Measurements from ENCODE around the gene AGMAT.

The AGMAT gene, protein sequence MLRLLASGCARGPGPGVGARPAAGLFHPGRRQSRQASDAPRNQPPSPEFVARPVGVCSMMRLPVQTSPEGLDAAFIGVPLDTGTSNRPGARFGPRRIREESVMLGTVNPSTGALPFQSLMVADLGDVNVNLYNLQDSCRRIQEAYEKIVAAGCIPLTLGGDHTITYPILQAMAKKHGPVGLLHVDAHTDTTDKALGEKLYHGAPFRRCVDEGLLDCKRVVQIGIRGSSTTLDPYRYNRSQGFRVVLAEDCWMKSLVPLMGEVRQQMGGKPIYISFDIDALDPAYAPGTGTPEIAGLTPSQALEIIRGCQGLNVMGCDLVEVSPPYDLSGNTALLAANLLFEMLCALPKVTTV

DNA sequence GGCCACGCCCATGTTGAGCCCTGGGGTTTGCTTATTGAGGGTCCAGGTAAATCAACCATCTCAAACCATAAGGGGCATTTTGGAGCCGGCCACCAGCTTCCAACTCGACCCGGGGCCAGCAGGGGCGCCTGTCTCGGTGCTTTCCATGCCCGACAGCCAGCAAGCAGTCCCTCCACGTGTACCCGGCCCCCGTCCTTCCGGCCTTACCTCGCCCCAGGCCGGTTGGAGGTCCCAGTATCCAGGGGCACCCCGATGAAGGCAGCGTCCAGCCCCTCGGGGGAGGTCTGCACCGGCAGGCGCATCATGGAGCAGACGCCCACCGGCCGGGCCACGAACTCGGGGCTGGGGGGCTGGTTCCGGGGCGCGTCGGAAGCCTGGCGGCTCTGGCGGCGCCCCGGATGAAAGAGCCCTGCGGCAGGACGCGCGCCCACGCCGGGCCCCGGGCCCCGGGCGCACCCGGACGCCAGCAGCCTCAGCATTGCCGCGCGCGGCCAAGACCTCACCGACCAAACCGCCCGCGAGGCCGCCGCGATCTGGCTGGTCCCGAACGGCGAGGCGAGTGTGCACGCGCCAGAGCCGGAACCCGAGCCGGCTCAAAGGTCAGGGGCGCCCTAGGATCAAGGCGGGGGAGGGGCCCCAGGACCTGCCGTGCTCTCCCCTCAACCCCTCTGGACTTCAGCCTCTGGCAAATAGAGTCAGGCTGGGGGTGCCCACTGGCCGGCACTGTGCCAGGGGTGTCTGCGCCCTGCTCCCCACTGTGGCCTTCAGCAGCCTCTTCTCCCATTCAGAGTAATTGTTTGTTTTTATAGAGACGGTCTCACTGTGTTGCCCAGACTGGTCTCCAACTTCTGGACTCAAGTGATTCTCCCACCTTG, at the start of gene AGMAT:
AGMAT (minus strand) TSS at position 563 of the 875 bp plus-strand sequence; CDS start at position 479, 84 bp downstream.
- DNase-seq (ENCODE audit: low read depth in 2 of 2) = no peak

DNA sequence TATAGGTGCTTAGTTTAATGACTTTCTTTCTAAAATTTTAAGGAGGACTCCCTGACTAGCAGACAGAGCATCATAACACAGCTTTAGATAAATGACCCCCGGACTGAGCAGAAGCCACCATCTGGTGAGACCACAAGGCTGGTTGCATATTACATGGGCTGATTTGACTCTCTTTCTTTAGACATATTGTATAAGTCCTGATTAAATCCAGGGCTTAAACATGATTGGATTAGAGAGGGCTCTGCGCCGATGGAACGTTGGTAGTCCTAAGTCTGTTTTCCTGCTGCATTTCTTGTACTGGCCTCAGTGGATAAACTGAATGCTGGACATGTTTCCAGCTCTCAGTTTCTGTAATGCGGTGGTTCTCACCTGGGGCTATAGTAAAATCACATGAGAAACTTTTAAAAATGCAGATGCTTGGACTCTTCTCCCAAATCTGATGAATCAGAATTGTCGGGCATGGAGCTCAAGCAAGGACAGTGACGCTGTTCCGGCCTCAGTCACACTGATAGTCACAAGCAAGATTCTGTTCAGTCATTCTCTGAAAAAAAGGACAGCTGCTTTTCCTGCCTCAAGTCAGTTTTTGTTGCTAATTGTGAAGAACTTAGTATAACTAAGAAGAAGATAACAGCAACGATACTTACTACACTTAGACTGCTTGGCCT, 49.0 kb upstream of the AGMAT start:
- DNase-seq (ENCODE audit: low read depth in 2 of 2) = no peak

DNA sequence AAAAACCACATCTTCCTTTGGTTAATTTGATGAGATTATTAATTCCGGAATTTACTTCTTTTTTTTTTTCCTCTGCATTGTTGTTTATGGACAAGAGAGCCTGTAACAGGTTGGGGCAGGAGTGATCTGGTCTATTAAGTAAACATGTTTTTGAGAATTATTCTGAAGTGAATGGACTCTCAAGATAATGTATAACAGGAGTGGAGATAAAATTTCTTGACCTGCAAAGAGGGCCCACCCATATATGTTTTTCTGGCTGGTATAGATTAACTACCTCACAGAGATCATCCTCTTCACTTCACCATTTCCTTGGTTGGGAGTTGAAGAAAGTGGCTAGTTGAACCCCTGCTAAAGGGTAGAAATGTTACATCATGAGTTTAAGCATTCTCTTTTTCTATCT, 43.2 kb upstream of the AGMAT start:
- DNase-seq (ENCODE audit: low read depth in 2 of 2) = no peak

DNA sequence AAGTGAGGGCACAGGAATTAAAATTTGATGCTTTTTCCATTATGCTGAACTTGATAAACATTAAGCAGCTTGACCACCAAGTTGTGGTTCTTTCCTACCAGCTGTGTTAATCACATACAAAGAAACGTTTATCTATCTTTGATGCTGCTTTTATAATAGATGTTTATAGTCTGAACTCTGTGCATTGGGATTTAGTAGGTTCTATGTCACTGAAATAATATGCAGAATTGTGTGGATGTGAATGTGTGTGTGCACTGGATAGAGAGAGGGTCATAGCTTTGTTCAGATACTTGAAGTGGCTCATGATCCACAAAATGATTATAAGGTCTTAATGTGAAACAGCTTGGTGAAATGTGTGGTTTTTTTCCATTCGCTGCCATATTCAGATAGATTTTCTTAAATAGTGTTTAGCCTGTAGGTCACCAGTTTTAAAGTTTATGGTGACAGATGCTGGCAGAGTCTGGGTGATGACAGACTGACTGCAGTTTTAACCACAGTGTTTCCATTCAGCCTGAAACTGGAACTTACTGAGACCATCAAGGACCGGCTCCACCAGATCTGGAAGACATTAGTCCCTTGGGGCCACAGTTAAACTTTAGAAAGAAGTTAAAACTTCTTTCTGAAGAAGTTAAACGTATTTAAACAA, 42.6 kb upstream of the AGMAT start:
- DNase-seq (ENCODE audit: low read depth in 2 of 2) = peak in 1 of 2 experiments; percentile 19

DNA sequence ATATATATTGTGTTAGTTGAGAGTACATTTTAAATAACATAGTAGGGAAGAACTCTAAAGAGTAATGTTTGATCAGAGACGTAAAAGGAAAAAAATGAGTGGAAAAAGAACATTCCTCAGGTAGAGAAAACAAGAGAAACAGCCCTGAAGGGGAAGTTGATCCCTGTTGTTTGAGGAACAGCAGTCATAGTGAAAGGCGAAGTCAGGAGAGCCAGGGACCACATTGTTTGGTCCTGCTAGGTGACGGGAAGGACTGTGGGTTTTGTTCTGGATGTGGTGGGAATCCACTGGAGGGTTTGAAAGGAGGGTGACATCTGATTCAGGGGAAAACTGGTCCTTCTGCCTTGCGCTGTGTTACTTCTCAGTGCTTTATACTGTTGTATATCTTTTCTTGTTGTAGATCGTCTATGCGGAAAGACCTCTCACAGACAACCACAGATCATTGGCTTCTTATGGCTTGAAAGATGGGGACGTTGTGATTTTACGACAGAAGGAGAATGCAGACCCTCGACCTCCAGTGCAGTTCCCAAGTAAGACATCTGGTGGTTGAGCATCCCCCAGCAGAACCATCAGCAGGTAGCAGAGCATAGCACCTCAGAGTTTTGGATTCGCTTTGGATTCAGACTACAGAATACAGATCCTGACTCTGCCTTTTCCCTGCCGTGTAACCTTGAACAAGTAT, 41.6 kb upstream of the AGMAT start:
- DNase-seq (ENCODE audit: low read depth in 2 of 2) = no peak

DNA sequence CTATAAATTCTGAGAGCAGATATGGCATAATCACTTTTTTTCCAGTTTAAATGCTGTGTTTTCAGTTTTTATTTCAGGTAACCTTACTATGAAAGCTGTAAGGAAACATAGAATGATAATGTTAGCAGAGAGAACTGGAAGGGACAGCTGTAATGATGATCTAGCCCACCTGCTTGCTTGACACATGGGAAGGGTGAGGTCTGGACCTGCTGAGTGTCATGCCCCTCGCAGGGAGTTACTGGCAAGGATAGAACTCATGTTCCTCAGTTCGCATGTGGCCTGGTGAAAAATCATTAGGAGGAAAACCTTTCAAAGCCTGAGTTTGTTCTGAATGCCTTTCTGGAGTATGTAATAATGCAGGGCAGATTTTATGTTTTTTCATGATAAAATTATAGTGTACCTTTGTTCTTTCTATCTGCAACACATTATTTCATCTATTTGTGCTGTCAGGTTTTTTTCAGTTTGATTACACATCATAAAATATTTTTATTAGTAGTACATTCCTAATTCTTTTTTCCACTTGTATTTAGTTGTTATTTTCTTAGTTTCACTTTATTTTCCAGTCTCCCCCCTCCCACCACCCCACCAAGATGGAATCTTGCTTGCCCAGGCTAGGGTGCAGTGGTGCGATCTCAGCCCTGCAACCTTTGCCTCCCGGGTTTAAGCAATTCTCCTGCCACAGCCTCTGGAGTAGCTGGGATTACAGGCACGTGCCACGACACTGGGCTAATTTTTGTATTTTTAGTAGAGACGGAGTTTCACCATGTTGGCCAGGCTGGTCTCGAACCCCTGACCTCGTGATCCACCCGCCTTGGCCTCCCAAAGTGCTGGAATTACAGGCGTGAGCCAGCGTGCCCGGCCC, 40.4 kb upstream of the AGMAT start:
- no peak for DNase-seq (ENCODE audit: low read depth in 2 of 2)

DNA sequence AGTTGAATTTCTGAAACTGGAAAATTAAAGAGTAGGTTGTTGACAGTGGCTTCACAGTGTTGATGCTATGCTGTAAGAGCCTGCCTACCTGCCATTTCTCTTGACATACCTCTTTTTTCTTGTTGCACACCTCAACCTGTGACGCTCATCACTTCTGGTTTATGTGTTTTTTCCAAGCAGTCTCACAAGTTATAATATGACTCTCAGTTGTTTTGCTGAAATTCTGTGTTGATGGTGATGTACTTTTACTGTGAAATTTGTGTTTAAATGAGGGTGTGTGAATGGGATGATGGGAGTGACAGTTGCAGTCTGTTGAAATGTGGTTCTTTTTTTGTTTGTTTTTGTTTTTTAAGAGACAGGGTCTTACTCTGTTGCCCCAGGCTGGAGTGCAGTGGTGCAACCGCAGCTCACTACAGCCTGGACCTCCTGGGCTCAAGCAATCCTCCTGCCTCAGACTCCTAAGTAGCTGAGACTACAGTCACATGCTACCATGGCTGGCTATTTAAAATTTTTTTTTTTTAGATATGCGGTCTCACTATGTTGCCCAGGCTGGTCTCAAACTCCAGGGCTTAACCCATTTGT, 39.4 kb upstream of the AGMAT start:
- DNase-seq (ENCODE audit: low read depth in 2 of 2) = no peak

DNA sequence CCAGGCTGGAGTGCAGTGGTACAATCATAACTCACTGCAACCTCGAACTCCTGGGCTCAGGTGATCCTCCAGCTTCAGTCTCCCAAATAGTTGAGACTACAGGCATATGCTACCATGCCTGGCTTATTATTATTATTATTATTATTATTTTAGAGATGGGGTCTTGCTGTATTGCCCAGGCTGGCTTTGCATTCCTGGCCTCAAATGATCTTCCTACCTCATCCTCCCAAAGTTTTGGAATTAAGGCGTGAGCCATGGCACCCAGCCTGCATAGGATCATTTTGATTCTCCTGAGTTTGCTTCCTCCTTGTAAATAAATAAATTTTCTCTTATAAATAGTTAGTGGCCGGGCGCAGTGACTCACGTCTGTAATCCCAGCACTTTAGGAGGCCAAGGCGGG, 38.6 kb upstream of the AGMAT start:
- no peak for DNase-seq (ENCODE audit: low read depth in 2 of 2)

DNA sequence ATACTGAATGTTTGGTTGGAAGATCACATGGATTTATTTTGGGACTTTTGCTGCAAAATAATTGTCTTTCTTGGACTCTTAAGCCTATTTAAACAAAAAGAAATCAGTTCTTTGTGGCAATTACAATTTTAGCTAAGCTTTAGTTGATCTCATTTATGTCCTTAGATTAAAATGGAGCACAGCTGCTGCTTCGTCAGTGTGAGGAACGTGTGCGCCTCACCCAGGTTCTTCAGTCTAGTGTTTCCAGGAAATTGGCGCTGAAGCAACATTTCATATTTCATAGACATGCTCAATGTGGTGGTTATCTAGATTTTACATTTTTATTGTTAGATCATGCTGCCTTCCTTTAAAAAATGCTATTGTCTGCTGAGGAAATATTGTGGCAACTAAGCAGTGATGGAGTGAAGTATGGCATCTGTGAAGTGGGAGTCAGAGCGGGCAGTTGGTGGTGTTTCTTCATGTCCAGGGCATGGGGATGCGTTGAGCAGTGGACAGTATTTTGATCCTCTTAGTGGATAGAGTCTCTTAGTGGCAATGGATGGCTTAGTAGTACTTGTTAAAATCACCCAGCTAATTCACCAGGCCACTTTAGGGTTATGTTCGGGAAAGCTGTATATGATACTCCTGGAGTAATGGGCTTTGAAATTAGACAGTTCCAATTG, 38.0 kb upstream of the AGMAT start:
- no peak for DNase-seq (ENCODE audit: low read depth in 2 of 2)

DNA sequence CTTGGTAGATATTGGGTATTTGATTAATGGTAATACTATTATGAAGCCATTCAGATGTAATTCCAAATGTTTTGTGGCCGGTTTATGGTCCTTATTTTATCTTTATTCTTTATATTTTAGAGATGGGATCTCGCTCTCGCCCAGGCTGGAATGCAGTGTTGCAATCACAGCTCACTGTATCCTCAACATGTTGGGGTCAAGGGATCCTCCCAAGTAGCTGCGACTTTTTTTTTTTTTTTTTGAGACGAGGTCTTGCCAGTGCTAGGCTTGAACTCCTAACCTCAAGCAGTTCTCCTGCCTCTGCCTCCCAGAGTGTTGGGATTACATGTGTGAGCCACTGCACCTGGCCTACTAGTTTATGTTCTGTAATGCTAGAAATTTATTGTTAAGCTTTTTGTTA, 37.1 kb upstream of the AGMAT start:
- no peak for DNase-seq (ENCODE audit: low read depth in 2 of 2)

DNA sequence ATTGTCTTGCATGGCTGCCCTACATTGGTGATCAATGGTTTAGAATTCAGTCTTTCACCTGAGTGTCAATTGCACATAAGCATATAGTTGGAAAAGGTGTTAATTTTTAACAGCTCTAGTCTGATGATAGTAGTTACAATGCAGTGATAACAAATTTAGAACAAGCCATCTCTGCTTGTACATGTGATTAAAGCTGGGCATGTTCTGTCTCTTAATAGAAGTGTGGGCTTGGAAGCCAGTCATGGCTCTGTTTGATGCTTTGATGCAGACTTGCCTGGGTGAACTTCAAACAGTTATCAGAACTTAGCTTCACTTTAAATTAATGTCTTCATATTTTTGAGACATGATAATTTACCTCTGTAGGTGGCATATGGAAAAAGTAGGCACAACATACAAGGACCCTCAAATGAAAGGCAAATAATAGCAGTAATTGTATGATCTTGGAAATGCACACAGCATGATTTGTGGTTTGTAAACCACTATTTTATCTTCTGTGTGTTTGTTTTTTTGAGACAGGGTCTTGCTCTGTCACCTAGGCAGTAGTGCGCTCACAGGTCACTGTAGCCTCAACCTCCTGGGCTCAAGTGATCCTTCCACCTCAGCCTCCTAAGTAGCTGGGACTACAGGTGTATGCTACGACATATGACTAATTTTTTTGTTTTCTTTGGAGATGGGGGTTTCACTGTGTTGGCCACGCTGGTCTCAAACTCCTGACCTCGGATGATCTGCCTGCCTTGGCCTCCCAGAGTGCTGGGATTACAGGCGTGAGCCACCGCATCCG, 36.2 kb upstream of the AGMAT start:
- no peak for DNase-seq (ENCODE audit: low read depth in 2 of 2)

DNA sequence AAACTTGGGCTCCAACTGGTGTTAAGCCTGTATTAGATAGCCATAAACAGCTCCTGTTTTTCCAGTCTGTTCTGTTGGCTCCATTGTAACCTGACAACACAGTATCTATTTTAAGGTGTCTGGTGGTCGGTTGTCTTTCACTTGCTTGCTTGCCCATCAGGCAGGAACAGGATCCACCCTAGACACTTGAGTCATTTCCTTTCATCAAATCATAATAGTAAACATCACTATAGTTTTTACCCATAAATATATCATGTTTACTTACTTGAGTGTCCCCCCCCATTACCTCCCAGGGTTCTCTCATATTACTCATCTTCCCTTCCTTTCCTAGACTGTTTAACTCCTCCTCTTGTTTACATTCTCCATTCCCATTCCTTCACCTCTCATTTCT, 35.3 kb upstream of the AGMAT start:
- DNase-seq (ENCODE audit: low read depth in 2 of 2) = no peak

DNA sequence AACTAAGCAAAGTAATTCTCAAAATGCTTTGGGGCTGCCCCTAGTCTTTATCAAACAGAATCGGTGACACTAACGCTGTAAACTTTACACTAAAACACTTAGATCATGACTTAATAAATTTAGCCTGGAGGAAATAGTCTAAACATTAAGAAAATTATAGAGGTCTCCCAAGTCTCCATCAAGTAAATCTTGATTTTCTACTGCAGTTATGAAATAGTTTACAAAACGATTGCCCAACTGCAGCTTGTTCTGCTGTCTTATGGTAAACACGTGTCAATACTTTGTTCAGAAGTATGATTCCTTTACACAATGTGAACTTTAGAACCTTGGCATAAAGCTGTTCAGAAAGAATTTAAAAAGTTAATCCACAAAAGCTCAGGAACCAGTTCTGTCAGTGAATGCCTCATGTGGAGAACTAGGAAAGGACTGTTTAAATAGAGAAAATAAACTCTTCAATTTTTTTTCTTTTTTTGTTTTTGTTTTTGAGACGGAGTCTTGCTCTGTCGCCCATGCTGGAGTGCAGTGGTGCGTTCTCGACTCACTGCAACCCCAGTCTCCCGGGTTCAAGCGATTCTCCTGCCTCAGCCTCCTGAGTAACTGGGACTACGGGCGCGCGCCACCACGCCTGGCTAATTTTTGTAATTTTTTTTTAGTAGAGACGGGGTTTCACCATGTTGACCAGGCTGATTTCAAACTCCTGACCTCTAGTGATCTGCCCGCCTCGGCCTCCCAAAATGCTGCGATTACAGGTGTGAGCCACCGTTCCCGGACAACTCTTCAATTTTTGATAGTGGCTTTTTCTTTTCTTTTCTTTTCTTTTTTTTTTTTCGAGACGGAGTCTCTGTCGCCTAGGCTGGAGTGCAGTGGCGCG, 34.0 kb upstream of the AGMAT start:
- DNase-seq (ENCODE audit: low read depth in 2 of 2) = peak; percentile 29 to 36

DNA sequence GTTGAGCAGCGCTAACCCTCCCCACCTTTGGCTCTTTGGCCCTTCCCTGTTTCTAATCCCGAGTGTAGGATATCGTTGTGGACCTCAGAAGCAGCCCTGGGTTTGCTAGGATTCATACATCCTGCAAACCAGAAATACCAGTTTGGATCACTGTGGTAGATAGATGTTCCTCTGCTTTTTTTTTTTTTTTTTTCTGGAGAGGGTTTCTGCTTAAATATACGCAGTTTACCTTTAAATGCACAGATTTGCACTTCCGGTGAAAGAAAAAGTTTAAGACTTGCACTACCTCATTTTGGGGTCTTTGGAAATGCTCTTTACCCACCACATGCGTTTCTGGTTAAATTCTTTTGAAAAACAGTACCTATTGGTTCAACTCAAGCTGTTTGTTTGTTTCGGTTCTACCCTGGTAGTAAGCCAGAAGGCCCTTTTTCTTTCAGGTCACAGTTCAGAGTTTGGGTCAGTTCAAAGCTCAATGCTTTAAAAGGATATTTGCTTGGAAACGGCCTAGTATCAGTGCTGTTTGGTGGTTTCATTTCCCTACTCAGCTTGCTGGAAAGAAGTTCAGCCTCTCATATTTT, 33.3 kb upstream of the AGMAT start:
- no peak for DNase-seq (ENCODE audit: low read depth in 2 of 2)

DNA sequence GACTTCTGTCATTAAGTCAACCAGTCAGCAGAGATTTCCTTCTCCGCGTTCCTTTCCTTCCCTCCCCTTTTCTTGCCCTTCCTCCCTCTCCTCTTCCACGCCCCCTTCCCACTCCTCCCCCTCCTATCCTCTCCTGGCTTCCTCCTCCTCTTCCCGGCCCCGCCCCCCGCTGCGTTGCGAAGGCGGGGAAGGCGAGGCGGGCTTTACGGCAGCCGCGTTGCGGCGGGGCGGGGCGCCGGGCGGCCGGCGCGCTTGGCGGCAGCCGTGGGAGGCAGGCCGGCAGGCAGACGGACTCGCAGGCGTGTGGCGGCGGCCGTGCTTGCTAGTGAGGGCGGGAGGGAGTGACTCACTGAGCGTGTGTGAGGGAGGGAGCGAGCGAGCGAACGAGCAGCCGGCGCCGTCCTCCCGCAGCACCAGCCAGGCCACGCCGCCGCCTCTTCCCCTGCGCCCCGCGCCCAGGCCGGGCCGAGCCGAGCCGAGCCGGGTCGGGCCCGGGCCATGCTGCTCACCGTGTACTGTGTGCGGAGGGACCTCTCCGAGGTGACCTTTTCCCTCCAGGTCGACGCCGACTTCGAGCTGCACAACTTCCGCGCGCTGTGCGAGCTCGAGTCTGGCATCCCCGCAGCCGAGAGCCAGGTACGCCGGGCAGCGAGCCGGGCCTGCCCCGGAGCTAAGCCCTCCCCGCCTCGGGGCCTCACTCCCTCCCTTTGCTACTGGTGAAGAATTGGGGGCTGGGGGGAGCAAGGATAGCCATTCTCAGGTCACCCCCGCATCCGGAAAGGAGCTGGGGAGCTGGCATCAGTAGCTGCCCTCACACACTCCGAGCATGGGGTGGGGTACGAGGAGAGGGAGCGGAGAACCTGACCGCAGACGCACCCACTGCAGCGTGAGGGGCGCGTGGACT, 32.6 kb upstream of the AGMAT start, which contains the start of gene DDI2:
DDI2 (plus strand) TSS at position 286 of the 904 bp plus-strand sequence; CDS start at position 499, 213 bp downstream.
- peak; percentile 96 to 97 for DNase-seq (ENCODE audit: low read depth in 2 of 2)
